Activated CD4-positive, alpha-beta T cell treated with anti-CD3 and anti-CD28 coated beads, Interleukin-2, amount 50 U/mL, for 48 hours (primary cell): Measurements from ENCODE around the gene BSN.

Experiments
- DNase-seq, 2 experiments: peaks; one replicate each; pipeline ENCODE4 v3.0.0-alpha.2; 2020

BSN gene

GRCh38 chr3:49553692-49554632, at the start of gene BSN:
BSN (plus strand) TSS chr3:49554477; CDS start chr3:49554603, 126 bp downstream.
- DNase-seq: peak; percentile 87 to 90

GRCh38 chr3:49506906-49507305, 47.4 kb upstream of the BSN start:
- no peak for DNase-seq

- DNase-seq: no peak
Measured at GRCh38 chr3:49509028-49509561, 45.2 kb upstream of the BSN start.

- DNase-seq: no peak
Measured at GRCh38 chr3:49511639-49512038, 42.6 kb upstream of the BSN start.

GRCh38 chr3:49512781-49513355, 41.4 kb upstream of the BSN start:
- no peak for DNase-seq

- no peak for DNase-seq
Measured at GRCh38 chr3:49513494-49514124, 40.7 kb upstream of the BSN start.

- no peak for DNase-seq
Measured at GRCh38 chr3:49518016-49518415, 36.3 kb upstream of the BSN start.

GRCh38 chr3:49518441-49518840, 35.8 kb upstream of the BSN start:
- no peak for DNase-seq

- no peak for DNase-seq
Measured at GRCh38 chr3:49519296-49519695, 35.0 kb upstream of the BSN start.

GRCh38 chr3:49519916-49520385, 34.3 kb upstream of the BSN start:
- no peak for DNase-seq

GRCh38 chr3:49523756-49524747, 30.2 kb upstream of the BSN start:
- no peak for DNase-seq

- peak in 1 of 2 experiments; percentile 26 for DNase-seq
Measured at GRCh38 chr3:49529567-49529966, 24.7 kb upstream of the BSN start.

GRCh38 chr3:49530231-49530630, 24.0 kb upstream of the BSN start:
- no peak for DNase-seq

- no peak for DNase-seq
Measured at GRCh38 chr3:49530701-49531100, 23.6 kb upstream of the BSN start.

- DNase-seq: no peak
Measured at GRCh38 chr3:49531218-49531617, 23.1 kb upstream of the BSN start.

GRCh38 chr3:49531715-49532114, 22.6 kb upstream of the BSN start:
- DNase-seq: peak in 1 of 2 experiments; percentile 5

GRCh38 chr3:49533031-49533430, 21.2 kb upstream of the BSN start:
- no peak for DNase-seq

GRCh38 chr3:49533786-49534519, 20.3 kb upstream of the BSN start:
- no peak for DNase-seq

- no peak for DNase-seq
Measured at GRCh38 chr3:49534581-49535441, 19.5 kb upstream of the BSN start.
